ENCODE measurements around the gene DPM1. TPM values are rescaled to one million over a fixed set of nuclear protein-coding genes. Genes with fewer than 3 reads are reported as not detected.

Gene DPM1
- total and polyA plus RNA-seq, 2 of the 8 experiments (the other 6 are each of a cell fraction or from before 2014, with no cell fraction given) = 42.3 to 57.0 TPM

DNA sequence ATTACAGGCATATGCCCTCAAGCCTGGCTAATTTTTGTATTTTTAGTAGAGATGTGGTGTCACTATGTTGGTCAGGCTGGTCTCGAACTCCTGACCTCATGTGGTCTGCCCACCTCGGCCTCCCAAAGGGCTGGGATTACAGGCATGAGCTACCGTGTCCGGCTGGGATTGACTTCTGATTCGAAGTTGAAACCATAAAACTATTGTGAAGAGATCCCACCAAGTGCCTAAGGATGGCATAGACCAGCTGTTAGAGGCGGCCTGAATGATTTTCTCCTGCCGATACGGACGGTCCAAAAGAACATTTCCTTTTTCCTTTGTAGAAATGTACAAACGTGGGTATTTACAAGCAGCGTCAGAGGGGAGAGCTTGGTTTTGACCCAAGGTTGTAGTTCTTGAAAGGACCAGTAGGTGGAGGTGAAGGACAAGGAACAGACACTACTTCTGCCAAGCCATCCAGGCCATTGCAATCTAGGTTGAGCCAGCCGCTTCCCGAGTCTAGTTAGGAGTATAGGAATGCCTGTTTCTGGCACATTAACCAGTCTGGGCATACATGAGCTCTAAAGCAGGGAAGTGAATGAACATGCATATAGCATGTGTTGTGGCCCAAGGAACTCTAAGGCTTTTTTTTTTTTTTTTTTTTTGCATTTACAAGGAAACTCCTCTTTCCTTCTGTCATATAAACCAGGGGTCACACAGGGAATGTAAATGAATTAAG lies 29.3 kb upstream of the DPM1 start (continued):
- 0 out of 2 replicates have a peak, but pooled peaks have one; percentile 3 for TF ChIP-seq CEBPB (IDR thresholded peaks at IDR 0.05; ENCODE audit: low read depth, low read length)
